GM21576 (cell line): ENCODE data around the gene ANKRD40.

Experiments used
- ATAC-seq: cut with Tn5 transposase; IDR thresholded peaks from one replicate; pipeline ENCODE4 v1.9.1; 2021; ENCODE audit warnings: mild to moderate bottlenecking, moderate library complexity; ENCODE audit not compliant: unreplicated experiment

Gene ANKRD40

DNA sequence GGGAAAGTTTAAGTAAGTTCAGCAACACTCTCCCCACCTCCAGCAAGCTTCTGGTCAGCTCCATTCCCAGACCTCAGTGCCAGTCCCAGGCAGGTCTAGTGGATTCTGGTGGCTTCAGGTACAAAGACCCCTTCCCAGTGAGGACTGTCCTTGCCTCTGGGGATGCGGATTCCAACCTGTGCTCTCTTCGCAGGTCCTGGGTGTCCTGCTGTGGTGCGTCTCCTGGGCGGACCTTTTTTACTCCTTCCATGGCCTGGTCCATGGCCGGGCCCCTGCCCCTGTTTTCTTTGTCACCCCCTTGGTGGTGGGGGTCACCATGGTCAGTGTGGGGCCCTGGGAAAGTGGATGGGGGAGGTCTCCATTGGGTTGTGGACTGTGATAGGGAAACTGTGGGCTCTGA, 51.2 kb downstream of the ANKRD40 start:
- ATAC-seq = no peak

DNA sequence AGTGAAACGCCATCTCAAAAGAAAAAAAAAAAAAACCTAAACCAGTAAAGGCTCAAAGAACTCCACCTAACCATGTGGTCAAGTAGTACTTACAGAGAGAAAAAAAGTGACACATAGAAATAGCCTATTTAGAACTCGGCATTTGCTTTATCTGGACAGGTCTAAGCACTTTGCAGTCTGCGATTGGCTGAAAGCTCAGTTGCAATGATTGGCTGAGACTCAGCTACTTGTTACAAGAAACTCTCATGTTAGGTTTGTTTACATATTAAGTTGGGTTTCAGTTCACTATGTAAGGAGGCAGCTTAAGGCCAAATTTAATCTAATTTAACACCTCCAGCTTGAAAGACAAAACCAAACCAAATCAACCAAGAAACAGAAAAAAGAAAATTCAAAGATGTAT, 54.0 kb downstream of the ANKRD40 start:
- no peak for ATAC-seq

DNA sequence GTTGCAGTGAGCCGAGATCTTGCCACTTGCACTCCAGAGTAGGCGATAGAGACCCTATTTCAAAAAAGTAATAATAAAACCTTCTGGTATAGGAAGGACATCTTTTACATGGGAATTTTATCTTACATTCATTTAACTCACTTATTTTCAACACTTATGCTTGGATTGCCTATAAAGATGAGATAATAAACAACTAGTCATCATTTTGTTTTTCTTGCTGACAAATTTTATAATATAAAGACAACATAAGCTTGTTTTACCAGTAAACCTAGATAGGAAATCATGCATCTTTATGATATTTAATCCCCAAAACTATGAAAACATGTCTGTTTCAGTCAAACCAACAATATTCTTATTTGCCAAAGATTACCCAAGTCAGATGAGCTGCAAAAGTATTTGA, 56.1 kb downstream of the ANKRD40 start:
- ATAC-seq = no peak

DNA sequence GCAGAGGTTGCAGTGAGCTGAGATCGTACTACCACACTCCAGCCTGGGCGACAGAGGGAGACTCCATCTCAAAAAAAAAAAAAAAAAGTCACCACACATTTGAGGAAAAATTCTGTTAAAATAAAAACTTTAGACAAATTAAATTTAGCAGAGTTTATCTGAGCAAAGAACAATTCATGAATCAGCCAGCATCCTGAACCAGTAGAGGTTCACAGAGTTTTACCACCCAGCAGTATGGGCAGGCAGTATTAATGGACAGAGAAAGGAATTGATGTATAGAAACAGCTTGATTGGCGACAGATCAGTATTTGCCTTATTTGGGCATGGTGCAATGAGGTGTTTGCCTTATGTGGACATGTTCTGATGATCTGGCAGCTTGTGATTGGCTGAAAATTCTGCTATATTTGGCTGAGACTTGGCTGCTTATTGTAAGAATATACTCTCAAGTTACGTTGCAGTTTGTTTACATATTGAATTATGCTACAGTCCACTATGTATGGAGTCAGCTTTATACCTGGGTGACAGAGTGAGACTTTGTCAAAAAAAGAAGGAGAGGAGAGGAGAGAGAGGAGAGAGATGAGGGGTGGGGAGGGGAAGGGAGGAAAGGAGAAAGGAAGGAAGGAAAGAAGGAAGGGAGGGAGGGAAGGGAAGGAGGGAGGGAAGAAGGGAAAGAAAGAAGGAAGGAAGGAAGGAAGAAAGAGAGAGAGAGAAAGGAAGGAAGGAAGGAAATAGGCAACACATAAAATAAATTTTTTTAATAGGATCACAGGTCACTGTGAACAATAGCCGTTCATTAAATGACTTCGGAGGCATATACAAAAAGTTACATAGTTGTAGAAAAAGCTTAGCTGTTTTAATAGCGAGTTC, 58.4 kb downstream of the ANKRD40 start:
- no peak for ATAC-seq

DNA sequence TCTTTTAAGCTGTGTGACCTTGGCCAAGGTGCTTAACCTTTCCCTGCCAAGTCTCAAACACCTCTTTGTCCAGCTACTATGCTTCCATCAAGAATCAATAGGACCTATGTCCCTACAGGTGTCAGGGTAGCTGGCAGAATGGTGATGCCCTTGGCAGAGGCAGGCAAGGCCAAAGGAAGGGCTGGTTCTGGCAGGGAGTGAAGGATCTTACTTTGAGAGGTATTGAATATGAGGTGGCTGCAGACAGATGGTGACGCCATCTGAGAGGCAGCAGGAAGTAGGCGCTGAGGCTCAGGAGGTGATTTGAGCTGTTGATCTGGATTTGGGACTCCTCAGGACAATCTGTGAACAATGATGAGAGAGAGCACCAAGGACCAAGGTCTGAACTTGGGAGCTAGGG, 60.5 kb downstream of the ANKRD40 start:
- no peak for ATAC-seq

DNA sequence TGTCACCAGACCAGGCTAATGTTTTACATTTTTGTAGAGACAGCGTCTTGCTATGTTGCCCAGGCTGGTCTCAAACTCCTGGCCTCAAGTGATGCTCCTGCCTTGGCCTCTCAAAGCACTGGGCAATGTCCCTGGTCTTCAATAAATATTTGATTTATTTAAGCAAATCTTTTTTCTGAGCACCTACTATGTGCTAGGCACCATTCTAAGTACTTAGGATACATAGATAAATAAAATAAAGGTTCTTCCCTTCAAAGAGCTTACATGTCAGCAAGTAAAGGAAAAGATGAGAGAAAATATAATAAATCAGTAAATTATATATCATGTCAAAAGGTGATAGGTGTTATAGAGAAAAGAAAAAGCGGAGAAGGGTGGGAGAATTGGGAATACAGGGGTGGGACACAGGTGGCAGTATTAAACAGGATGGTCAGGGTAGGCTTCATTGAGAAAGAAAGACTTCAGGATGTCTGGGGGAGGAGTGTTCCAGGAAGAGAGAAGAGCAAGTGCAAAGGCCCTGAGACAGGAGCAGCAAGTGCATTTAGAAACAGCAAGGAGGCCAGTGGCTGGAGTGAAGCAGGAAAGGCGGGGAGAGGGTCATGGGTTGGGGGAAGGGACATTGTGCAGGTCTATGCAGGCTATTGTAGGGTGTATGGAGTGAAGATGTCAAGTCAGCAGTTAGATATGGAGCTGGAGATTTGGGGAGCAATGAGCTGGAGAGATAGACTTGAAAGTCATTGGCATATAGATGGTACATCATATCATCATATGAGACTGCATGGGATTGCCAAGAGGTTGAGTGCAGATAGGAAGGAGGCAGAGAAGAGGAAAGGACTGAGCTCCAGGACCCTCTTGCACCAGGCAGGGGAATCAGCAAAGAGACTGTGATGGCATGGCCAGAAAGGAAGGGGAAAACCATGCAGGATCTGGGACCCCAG, 61.7 kb downstream of the ANKRD40 start:
- no peak for ATAC-seq
